Measurements from ENCODE around the gene WDR49.

The WDR49 gene

GRCh38 chr3:167609156-167609555 is 44.6 kb downstream of the WDR49 start:
- no peaks in the 10 kb centered on the region for H3K36me3 ChIP-seq (ENCODE audit: control insufficient read depth in 2 of 2, insufficient read depth in 1 of 2, low read length in 2 of 2)
- no peaks in the 10 kb centered on the region for H3K4me1 ChIP-seq (ENCODE audit: control insufficient read depth, insufficient read depth, low read length)
- TF ChIP-seq ZNF423 (tag by site-specific recombination; IDR thresholded peaks at IDR 0.05): no peak
- peak; percentile 31 for TF ChIP-seq ZFHX2 (tag by site-specific recombination; conservative IDR thresholded peaks at IDR 0.05)
- H3K27ac ChIP-seq (ENCODE audit: extremely low read depth, low read depth, low read length): no peak overlapping the region
- ChIA-PET CTCF (no interaction called here), POLR2A (no interaction called here)
- H3K4me3 ChIP-seq (ENCODE audit: low read depth, low read length): no peak overlapping the region
- H3K9me3 ChIP-seq (ENCODE audit: control insufficient read depth, insufficient read depth, low read depth, low read length): no peaks in the 10 kb centered on the region

GRCh38 chr3:167606836-167607235 is 46.9 kb downstream of the WDR49 start:
- CTCF ChIA-PET: no interaction called here

GRCh38 chr3:167605871-167606270 is 47.9 kb downstream of the WDR49 start:
- Histone ChIP-seq H3K4me1 (ENCODE audit: control insufficient read depth, insufficient read depth, low read length) (no peaks in the 10 kb centered on the region), H3K27ac (ENCODE audit: extremely low read depth, low read depth, low read length) (no peak overlapping the region), H3K4me3 (ENCODE audit: low read depth, low read length) (no peak overlapping the region), H3K36me3 (ENCODE audit: control insufficient read depth in 2 of 2, insufficient read depth in 1 of 2, low read length in 2 of 2) (no peaks in the 10 kb centered on the region), H3K9me3 (ENCODE audit: control insufficient read depth, insufficient read depth, low read depth, low read length) (no peaks in the 10 kb centered on the region)
- CTCF ChIA-PET: no interaction called here
- POLR2A ChIA-PET: no interaction called here
- TF ChIP-seq ZFHX2 (tag by site-specific recombination; conservative IDR thresholded peaks at IDR 0.05): no peak
- TF ChIP-seq ZNF610 (tag by site-specific recombination; IDR thresholded peaks at IDR 0.05; ENCODE audit: borderline replicate concordance): no peak
- no peak for TF ChIP-seq ZNF747 (tag by site-specific recombination; IDR thresholded peaks at IDR 0.05)
- TF ChIP-seq PRDM10 (tag by site-specific recombination; IDR thresholded peaks at IDR 0.05): no peak
- no peak for TF ChIP-seq ZNF501 (tag by site-specific recombination; IDR thresholded peaks at IDR 0.05)
- TF ChIP-seq GLIS2 (tag by site-specific recombination; IDR thresholded peaks at IDR 0.05): no peak
- TF ChIP-seq ZBTB10 (tag by site-specific recombination; IDR thresholded peaks at IDR 0.05): no peak
- TF ChIP-seq RBAK (tag by site-specific recombination; IDR thresholded peaks at IDR 0.05): no peak

More at GRCh38 chr3:167606836-167607235, 46.9 kb downstream of the WDR49 start:
- POLR2A ChIA-PET: no interaction called here
- H3K27ac ChIP-seq (ENCODE audit: extremely low read depth, low read depth, low read length): no peak overlapping the region
- no peak overlapping the region for H3K4me3 ChIP-seq (ENCODE audit: low read depth, low read length)
- no peaks in the 10 kb centered on the region for H3K36me3 ChIP-seq (ENCODE audit: control insufficient read depth in 2 of 2, insufficient read depth in 1 of 2, low read length in 2 of 2)
- TF ChIP-seq HIC1 (tag by site-specific recombination; IDR thresholded peaks at IDR 0.05): no peak
- TF ChIP-seq ZFHX2 (tag by site-specific recombination; conservative IDR thresholded peaks at IDR 0.05): no peak
- TF ChIP-seq ZNF350 (tag by site-specific recombination; IDR thresholded peaks at IDR 0.05): no peak
- TF ChIP-seq ZNF26 (tag by site-specific recombination; IDR thresholded peaks at IDR 0.05): no peak
- TF ChIP-seq SETDB1 (IDR thresholded peaks at IDR 0.05; ENCODE audit: insufficient read length, low read length): no peak
- TF ChIP-seq ZNF560 (tag by site-specific recombination; IDR thresholded peaks at IDR 0.05; ENCODE audit: borderline replicate concordance): no peak
- TF ChIP-seq TRIM28 (IDR thresholded peaks at IDR 0.05; ENCODE audit: borderline replicate concordance, low read length): no peak
- no peak for TF ChIP-seq ZNF426 (tag by site-specific recombination; IDR thresholded peaks at IDR 0.05)
- TF ChIP-seq PBX3 (CRISPR knock-in tag; IDR thresholded peaks at IDR 0.05): no peak
- no peak for TF ChIP-seq ZNF624 (tag by site-specific recombination; IDR thresholded peaks at IDR 0.05)
- TF ChIP-seq ZNF24 (tag by site-specific recombination; IDR thresholded peaks at IDR 0.05): no peak
- no peak for TF ChIP-seq TCF7L2 (IDR thresholded peaks at IDR 0.05; ENCODE audit: borderline replicate concordance, low read depth, low read length)
- no peaks in the 10 kb centered on the region for H3K4me1 ChIP-seq (ENCODE audit: control insufficient read depth, insufficient read depth, low read length)
- no peaks in the 10 kb centered on the region for H3K9me3 ChIP-seq (ENCODE audit: control insufficient read depth, insufficient read depth, low read depth, low read length)

Data from HEK293 (cell line).